ENCODE results near the gene EFCAB13. TPM values are rescaled to one million over a fixed set of nuclear protein-coding genes. Genes with fewer than 3 reads are reported as not detected.

The EFCAB13 gene
- total RNA-seq, 1 experiment from 2014 or later: 5.1 TPM

- BruUV-seq (replicated peaks): no TSS peak
- no peaks in the 10 kb centered on the region for H3K27me3 Mint-ChIP-seq (ENCODE audit: insufficient read depth, unreplicated experiment)
- intact Hi-C loops (cut with micrococcal nuclease; ENCODE audit: unreplicated experiment): no loop called here
- H3K9me3 Mint-ChIP-seq (ENCODE audit: unreplicated experiment): no peaks in the 10 kb centered on the region
- H3K36me3 ChIP-seq (ENCODE audit: control insufficient read depth, insufficient read depth, low read length): no peaks in the 10 kb centered on the region
- 0 out of 2 replicates have a peak, but pooled peaks cover 2% of the 10 kb centered on the region for H3K9me3 ChIP-seq
- no peaks in the 10 kb centered on the region for H3K27me3 ChIP-seq (replicated peaks; ENCODE audit: control insufficient read depth, insufficient read depth, low read length)
- no peak overlapping the region for H3K4me3 Mint-ChIP-seq (ENCODE audit: unreplicated experiment)
- TF ChIP-seq CTCF (IDR thresholded peaks at IDR 0.05; ENCODE audit: insufficient read depth in 1 of 2, low read depth in 1 of 2, low read length in 1 of 2, severe bottlenecking in 1 of 2, unreplicated experiment in 1 of 2): no peak
- POLR2A ChIA-PET: no interaction called here
- DNase-seq: no peak
- H3K4me1 ChIP-seq: peaks cover 23% of the 10 kb centered on the region
- no peak overlapping the region for H3K27ac Mint-ChIP-seq (ENCODE audit: unreplicated experiment)
- no peaks in the 10 kb centered on the region for H3K36me3 Mint-ChIP-seq (ENCODE audit: insufficient read depth, unreplicated experiment)
- no peak overlapping the region for H3K4me3 ChIP-seq (ENCODE audit: low read depth, low read length)
- CTCF ChIA-PET: no interaction called here
- peaks cover 10% of the 10 kb centered on the region for H3K4me1 Mint-ChIP-seq (ENCODE audit: low read depth, unreplicated experiment)
Measured at GRCh38 chr17:47404875-47405274, 81.1 kb downstream of the EFCAB13 start.

- ChIA-PET CTCF (no interaction called here), POLR2A (no interaction called here)
- no peak for DNase-seq
- no peaks in the 10 kb centered on the region for H3K36me3 Mint-ChIP-seq (ENCODE audit: insufficient read depth, unreplicated experiment)
- Histone ChIP-seq H3K36me3 (ENCODE audit: control insufficient read depth, insufficient read depth, low read length) (no peaks in the 10 kb centered on the region), H3K4me3 (ENCODE audit: low read depth, low read length) (no peak overlapping the region), H3K4me1 (no peaks in the 10 kb centered on the region), H3K9me3 (no peaks in the 10 kb centered on the region), H3K27me3 (replicated peaks; ENCODE audit: control insufficient read depth, insufficient read depth, low read length) (no peaks in the 10 kb centered on the region)
- H3K27ac Mint-ChIP-seq (ENCODE audit: unreplicated experiment): no peak overlapping the region
- no peak overlapping the region for H3K4me3 Mint-ChIP-seq (ENCODE audit: unreplicated experiment)
- no peak for TF ChIP-seq CTCF (IDR thresholded peaks at IDR 0.05; ENCODE audit: insufficient read depth in 1 of 2, low read depth in 1 of 2, low read length in 1 of 2, severe bottlenecking in 1 of 2, unreplicated experiment in 1 of 2)
- BruUV-seq (replicated peaks): no TSS peak
- H3K27me3 Mint-ChIP-seq (ENCODE audit: insufficient read depth, unreplicated experiment): no peaks in the 10 kb centered on the region
- no peaks in the 10 kb centered on the region for H3K4me1 Mint-ChIP-seq (ENCODE audit: low read depth, unreplicated experiment)
- intact Hi-C loops (cut with micrococcal nuclease; ENCODE audit: unreplicated experiment): no loop called here
- H3K9me3 Mint-ChIP-seq (ENCODE audit: unreplicated experiment): no peaks in the 10 kb centered on the region
Measured at GRCh38 chr17:47413872-47414271, 90.1 kb downstream of the EFCAB13 start.

- BruUV-seq (replicated peaks): no TSS peak
- no peaks in the 10 kb centered on the region for H3K27me3 ChIP-seq (replicated peaks; ENCODE audit: control insufficient read depth, insufficient read depth, low read length)
- intact Hi-C loops (cut with micrococcal nuclease; ENCODE audit: unreplicated experiment): no loop called here
- H3K4me3 ChIP-seq (ENCODE audit: low read depth, low read length): no peak overlapping the region
- no peaks in the 10 kb centered on the region for H3K27me3 Mint-ChIP-seq (ENCODE audit: insufficient read depth, unreplicated experiment)
- DNase-seq: no peak
- H3K4me3 Mint-ChIP-seq (ENCODE audit: unreplicated experiment): no peak overlapping the region
- ChIA-PET CTCF (no interaction called here), POLR2A (no interaction called here)
- no peaks in the 10 kb centered on the region for H3K36me3 ChIP-seq (ENCODE audit: control insufficient read depth, insufficient read depth, low read length)
- TF ChIP-seq CTCF (IDR thresholded peaks at IDR 0.05; ENCODE audit: insufficient read depth in 1 of 2, low read depth in 1 of 2, low read length in 1 of 2, severe bottlenecking in 1 of 2, unreplicated experiment in 1 of 2): no peak
- no peaks in the 10 kb centered on the region for H3K9me3 Mint-ChIP-seq (ENCODE audit: unreplicated experiment)
- H3K36me3 Mint-ChIP-seq (ENCODE audit: insufficient read depth, unreplicated experiment): no peaks in the 10 kb centered on the region
- H3K9me3 ChIP-seq: no peaks in the 10 kb centered on the region
- H3K4me1 ChIP-seq: no peaks in the 10 kb centered on the region
- H3K4me1 Mint-ChIP-seq (ENCODE audit: low read depth, unreplicated experiment): no peaks in the 10 kb centered on the region
- no peak overlapping the region for H3K27ac Mint-ChIP-seq (ENCODE audit: unreplicated experiment)
Measured at GRCh38 chr17:47414612-47415011, 90.9 kb downstream of the EFCAB13 start.

Measured in Caco-2 (cell line).